Measurements from ENCODE around the gene RPL38.

DNA sequence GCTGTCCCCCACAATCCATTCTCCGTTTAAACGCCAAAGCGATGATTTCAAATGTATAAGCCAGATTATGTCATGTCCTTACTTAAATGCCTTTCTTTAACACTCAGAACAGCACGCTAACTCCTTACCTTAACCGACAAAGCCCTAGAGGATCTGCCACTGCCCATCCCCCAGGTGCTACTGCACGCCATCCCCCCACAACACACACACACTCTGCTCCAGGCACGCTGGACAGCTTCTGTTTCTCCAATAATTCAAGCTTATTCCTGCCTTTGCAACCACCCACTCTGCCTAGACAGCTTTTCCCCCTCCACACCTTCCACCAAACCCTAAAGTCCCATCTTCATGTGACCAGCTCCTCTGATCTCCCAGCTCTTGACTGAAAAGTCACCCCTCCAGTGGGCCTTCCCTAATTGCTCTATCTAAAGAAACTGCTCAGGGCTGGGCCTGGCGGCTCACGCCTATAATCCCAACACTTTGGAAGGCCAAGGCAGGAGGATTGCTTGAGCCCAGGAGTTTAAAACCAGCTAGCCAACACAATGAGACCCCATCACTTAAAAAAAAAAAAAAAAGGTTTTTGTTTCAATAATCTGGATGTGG lies 38.9 kb upstream of the RPL38 start:
- TF ChIP-seq, protein P1, sequence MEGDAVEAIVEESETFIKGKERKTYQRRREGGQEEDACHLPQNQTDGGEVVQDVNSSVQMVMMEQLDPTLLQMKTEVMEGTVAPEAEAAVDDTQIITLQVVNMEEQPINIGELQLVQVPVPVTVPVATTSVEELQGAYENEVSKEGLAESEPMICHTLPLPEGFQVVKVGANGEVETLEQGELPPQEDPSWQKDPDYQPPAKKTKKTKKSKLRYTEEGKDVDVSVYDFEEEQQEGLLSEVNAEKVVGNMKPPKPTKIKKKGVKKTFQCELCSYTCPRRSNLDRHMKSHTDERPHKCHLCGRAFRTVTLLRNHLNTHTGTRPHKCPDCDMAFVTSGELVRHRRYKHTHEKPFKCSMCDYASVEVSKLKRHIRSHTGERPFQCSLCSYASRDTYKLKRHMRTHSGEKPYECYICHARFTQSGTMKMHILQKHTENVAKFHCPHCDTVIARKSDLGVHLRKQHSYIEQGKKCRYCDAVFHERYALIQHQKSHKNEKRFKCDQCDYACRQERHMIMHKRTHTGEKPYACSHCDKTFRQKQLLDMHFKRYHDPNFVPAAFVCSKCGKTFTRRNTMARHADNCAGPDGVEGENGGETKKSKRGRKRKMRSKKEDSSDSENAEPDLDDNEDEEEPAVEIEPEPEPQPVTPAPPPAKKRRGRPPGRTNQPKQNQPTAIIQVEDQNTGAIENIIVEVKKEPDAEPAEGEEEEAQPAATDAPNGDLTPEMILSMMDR (IDR thresholded peaks at IDR 0.05), result no peak
- no peak for TF ChIP-seq POLR2A (IDR thresholded peaks at IDR 0.05)
- no peak for TF ChIP-seq POLR2AphosphoS5 (IDR thresholded peaks at IDR 0.05; ENCODE audit: insufficient read depth in 1 of 2, low read depth in 1 of 2)
